HG02884 (cell line): ENCODE data around the gene SLC24A3.

Source experiments
- ATAC-seq: cut with Tn5 transposase; IDR thresholded peaks from one replicate; pipeline ENCODE4 v1.9.1; 2021; ENCODE audit warnings: mild to moderate bottlenecking, moderate library complexity; ENCODE audit not compliant: unreplicated experiment

The SLC24A3 gene

GRCh38 chr20:19416627-19417026, 204.2 kb downstream of the SLC24A3 start:
- ATAC-seq, result no peak

GRCh38 chr20:19419396-19419795, 207.0 kb downstream of the SLC24A3 start:
- ATAC-seq, result no peak

DNA sequence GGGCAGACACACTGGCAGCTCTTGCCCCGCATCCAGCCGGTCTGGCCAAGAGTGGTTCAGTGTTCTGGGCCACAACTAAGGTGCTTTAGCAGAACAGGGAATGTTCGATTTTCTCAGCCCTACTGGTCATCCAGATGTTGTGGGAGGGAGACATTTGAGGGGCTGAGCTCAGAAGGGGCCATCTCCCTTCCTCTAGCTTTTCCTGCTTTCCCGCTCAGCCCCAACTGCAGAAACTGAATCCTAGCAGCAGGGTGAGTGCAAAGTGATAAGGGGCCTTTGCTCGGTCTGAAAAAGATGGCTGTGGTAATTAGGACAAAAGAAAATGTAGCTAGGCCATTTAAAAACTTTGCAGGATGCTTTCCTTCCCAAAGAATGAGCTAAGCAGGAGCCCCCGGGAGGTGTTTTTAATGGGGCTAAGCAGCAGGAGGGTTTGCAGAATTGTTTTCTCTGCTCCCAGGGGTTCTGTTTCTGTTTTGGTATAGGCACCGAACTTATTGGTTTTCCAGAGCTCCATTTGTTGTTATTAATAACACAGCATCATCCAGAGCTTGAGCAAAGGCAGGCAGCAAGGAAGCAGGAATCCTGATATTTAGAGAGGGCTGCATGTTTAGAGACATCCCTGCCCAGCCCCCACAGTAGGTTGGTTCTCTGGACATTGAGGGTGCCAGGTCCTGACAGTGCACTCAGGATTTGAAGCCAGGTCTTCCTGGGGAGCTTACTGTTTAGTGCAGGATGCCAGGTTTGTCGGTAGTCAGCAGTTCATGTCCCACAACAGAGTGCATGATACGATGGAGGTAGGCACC, 210.9 kb downstream of the SLC24A3 start:
- no peak for ATAC-seq

GRCh38 chr20:19423900-19424620, 211.6 kb downstream of the SLC24A3 start:
- no peak for ATAC-seq

- no peak for ATAC-seq
These were observed 213.9 kb downstream of the SLC24A3 start for GRCh38 chr20:19426356-19426755.

- no peak for ATAC-seq
These were observed 215.0 kb downstream of the SLC24A3 start for GRCh38 chr20:19427480-19427879.

DNA sequence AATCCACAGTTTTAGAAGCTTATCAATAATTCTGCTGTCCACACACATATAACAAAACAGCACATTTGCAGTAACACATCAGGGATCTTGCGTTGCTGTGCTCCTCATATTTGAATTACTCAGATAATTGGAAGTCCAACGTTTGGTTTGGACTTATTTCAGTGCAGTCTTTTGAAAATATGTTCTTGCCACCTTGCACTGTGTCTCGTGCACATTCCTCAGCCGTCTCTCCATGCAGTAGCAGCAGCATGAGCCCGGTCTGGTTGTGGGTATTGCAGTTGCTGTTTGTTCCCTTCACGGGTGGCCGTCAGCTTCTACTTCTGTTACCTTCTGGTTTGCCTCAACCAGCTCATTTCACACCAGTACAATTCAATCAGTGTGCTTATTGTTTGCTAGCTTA, 215.5 kb downstream of the SLC24A3 start:
- no peak for ATAC-seq

DNA sequence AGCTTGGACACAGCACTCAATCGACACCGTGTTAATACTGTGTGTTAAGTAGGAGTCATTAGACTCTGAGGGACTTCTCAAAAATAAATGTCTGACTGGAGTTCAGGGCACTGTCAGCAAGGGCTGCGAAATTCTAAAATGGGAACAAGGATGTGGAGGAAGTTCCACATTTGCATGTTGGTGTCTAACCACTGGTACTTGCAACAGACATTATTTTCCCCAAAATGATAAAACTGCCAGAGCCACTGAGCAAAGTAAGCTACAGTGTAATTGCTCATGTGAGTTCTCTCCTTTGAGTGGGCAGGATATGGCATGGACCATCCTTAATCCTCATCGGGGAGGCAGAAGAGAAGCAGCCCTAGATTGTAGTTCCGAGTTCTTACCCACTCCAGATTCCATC, 215.9 kb downstream of the SLC24A3 start:
- ATAC-seq, result no peak

DNA sequence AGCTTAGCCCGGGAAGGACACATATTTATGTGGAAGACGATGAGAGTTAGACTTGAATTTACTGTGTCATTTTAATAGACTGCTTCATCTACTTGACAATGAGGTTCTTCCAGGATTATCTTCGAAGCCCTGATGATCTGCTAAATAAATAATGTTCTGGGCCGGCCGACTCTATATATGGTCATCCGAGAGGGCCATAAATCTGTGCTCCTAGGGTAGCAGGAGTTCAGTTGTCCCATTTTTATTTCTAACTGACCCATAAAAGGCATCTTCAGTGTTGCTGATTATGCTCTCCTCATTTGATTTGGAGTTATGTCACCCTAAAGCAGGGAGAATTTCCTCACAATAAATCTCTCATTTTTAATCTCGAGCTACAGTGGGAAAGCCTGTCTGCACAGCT, 217.1 kb downstream of the SLC24A3 start:
- ATAC-seq, result no peak

DNA sequence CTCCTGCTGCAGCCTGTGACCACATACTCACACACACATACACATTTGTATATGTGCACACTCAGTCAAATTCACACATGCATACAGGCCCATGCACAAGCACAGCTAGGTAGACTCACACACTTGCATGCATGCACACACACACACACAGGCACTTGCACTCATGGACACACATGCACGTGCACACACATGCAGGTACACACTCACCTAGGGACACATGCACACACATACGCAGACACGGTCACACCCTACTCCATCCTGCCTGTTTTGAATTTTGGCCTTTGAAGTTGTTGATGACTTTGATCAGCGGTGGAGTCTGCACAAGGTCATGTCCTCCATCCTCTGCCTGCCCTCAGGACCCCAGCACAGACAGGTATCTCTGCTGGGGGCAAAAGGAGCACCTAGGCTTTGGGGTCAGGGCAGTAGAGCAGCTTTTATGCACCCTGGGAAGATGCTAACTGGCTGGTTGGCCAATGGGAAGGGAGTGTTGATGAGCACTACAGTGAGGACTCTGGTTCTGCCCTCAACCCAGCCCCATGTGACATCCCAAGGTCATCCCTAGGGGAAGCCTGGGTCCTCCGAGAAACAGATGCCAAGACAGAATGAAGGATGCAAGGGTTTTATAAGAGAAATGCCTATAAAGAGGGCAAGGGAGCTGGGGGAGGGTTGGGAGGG, 218.3 kb downstream of the SLC24A3 start:
- no peak for ATAC-seq

- ATAC-seq, result no peak
These were observed 218.9 kb downstream of the SLC24A3 start for GRCh38 chr20:19431316-19431700.

GRCh38 chr20:19431906-19432305, 219.5 kb downstream of the SLC24A3 start:
- ATAC-seq, result no peak

GRCh38 chr20:19433371-19434350, 221.2 kb downstream of the SLC24A3 start:
- ATAC-seq, result no peak

GRCh38 chr20:19435316-19435715, 222.9 kb downstream of the SLC24A3 start:
- ATAC-seq, result no peak

DNA sequence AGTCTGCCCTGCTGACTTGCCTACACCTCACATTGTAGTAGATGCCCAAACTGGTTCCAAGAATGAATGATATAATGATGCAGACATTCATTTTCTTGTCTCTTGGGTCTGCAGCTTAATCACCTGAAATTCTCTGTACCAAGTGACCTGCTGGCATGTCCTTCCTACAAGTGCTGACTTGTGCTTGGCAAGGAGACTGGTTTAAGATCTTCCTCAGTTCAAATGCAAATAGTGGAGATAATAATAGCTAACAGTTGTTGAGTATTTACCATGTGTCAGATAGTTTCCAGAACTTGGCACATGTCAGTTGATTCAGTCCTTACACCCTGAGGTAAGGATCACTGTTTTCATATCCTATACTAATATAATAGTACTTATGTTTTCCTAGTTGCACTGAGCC, 223.4 kb downstream of the SLC24A3 start:
- ATAC-seq, result no peak

- no peak for ATAC-seq
These were observed 226.0 kb downstream of the SLC24A3 start for GRCh38 chr20:19438488-19438887.

GRCh38 chr20:19440660-19441527, 228.5 kb downstream of the SLC24A3 start:
- no peak for ATAC-seq

- ATAC-seq, result no peak
These were observed 233.8 kb downstream of the SLC24A3 start for GRCh38 chr20:19446246-19446645.

DNA sequence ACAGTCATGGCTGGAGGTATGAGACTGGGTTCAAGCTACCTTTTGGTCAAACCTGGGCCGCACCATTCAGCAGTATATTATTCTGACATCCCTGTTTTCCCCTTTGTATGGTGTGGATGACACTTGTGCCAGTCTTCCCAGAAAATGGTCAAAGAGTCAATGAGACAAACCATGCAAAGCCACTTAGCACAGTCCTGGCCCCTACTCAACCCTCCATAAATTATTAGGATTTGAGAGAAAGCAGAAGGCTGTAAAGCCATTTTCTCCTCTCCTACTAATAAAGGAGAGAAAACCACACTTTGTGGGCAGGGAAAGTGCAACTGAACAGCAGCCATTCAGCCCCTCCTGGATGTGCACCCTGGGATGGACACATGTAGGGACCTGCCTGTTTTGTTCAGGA, 236.2 kb downstream of the SLC24A3 start:
- no peak for ATAC-seq

DNA sequence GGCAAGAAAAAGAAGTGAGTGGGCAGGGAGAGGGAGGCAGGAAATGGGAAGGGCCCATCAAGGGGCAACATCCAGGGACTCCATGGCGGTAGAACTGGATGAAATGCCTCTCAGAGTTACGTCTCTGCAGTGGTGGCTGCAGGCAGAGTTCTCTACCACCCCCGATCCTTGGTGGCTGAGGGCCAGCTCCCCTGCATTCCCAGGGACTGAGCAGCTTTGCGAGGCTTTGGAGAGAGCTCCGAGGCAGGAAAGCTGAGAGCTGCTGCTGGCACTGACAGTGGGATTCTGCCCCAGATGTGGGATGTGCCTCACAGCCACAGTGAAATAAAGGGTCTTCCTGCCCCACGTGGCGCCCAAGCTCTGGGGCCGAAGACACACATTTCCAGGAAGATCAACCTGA, 236.6 kb downstream of the SLC24A3 start:
- no peak for ATAC-seq
